GM12878 (cell line): ENCODE measurements around the gene FTH1. TPM values are rescaled to one million over a fixed set of nuclear protein-coding genes. Genes with fewer than 3 reads are reported as not detected.
A peak's percentile ranks its signal among the peaks of the same experiment; 100 is the strongest.

Source experiments
- ATAC-seq: fragments of 200-7000 bp; cut with Tn5 transposase; 3 replicates; pipeline ENCODE4 v1.9.1; 2020; ENCODE audit warnings: mild to moderate bottlenecking, moderate library complexity
- BruUV-seq: library from RNA; stranded (reverse); fragments of 400-500 nt; replicated peaks from 2 replicates; lab custom pipeline; 2021; lab: Mats Ljungman, UMichigan
- CTCF ChIA-PET: fragments of 300-600 bp; sonication (Branson Sonifier 250); formaldehyde crosslinking; extraction: SDS; loops from one replicate; lab custom pipeline; 2021; ENCODE audit warnings: inconsistent platforms; lab: Yijun Ruan, JAX
- POLR2A ChIA-PET: fragments of 350-600 bp; formaldehyde crosslinking; extraction: SDS; loops from one replicate; lab custom pipeline; 2021; ENCODE audit warnings: inconsistent platforms; lab: Charles Lee
- RAD21 ChIA-PET: fragments of 300-600 bp; sonication (Branson Sonifier 250); formaldehyde crosslinking; loops from one replicate; lab custom pipeline; 2023; ENCODE audit warnings: antibody characterized with exemption; ENCODE audit not compliant: unreplicated experiment; lab: Charles Lee
- SMC1A ChIA-PET: fragments of 300-600 bp; sonication (Branson Sonifier 250); formaldehyde crosslinking; loops from one replicate; lab custom pipeline; 2023; ENCODE audit not compliant: unreplicated experiment, uncharacterized antibody; lab: Charles Lee
- DNase-seq: peaks from one replicate; pipeline ENCODE4 v3.0.0-alpha.2; 2011; ENCODE audit warnings: low read depth, low spot score
- FAIRE-seq: peaks from 3 replicates; lab custom pipeline; 2011; peaks lifted over from hg19 to GRCh38; lab: Jason Lieb, UNC
- H2AFZ ChIP-seq: 2 replicates; pipeline ENCODE4 v1.6.0; 2011; ENCODE audit warnings: low read depth, low read length, control low read depth; ENCODE audit not compliant: control insufficient read depth
- H3K27ac ChIP-seq: 2 replicates; pipeline ENCODE4 v1.5.1; 2011; ENCODE audit warnings: control low read depth; ENCODE audit not compliant: control insufficient read depth, insufficient read depth
- H3K27me3 ChIP-seq, 2 experiments: replicated peaks in 1 of 2; 2 replicates each; pipeline versions ENCODE4 v1.6.0 to v1.6.1; 2011; ENCODE audit warnings: low read length in 1 of 2; ENCODE audit not compliant: control insufficient read depth in 2 of 2, insufficient read depth in 2 of 2
- H3K36me3 ChIP-seq, 2 experiments: 2 replicates each; pipeline ENCODE4 v1.5.1; 2011; ENCODE audit warnings: low read length in 1 of 2; ENCODE audit not compliant: control insufficient read depth in 2 of 2, insufficient read depth in 2 of 2
- H3K4me1 ChIP-seq: 2 replicates; pipeline ENCODE4 v1.6.1; 2011; ENCODE audit warnings: mild to moderate bottlenecking, low read length, moderate library complexity, mixed read lengths; ENCODE audit not compliant: control insufficient read depth, insufficient read depth
- H3K4me2 ChIP-seq: 2 replicates; pipeline ENCODE4 v1.6.0; 2011; ENCODE audit warnings: control low read depth; ENCODE audit not compliant: control insufficient read depth, insufficient read depth
- H3K4me3 ChIP-seq: fragments of 200-600 bp; sonication (generic); 2 replicates; pipeline ENCODE4 v1.5.1; 2016
- H3K79me2 ChIP-seq: 2 replicates; pipeline ENCODE4 v1.6.0; 2011; ENCODE audit warnings: low read length; ENCODE audit not compliant: control insufficient read depth, insufficient read depth
- H3K9ac ChIP-seq: 2 replicates; pipeline ENCODE4 v1.8.0; 2011; ENCODE audit warnings: low read length, control low read depth, mixed read lengths; ENCODE audit not compliant: control insufficient read depth, insufficient read depth
- H3K9me3 ChIP-seq: replicated peaks from 3 replicates; pipeline ENCODE4 v1.5.1; 2011; ENCODE audit warnings: mild to moderate bottlenecking, low read length; ENCODE audit not compliant: control insufficient read depth, insufficient read depth
- H4K20me1 ChIP-seq: 2 replicates; pipeline ENCODE4 v1.6.0; 2011; ENCODE audit not compliant: control insufficient read depth, insufficient read depth
- BRCA1 ChIP-seq: IDR thresholded peaks from 2 replicates; pipeline ENCODE4 v1.6.1; 2011; ENCODE audit warnings: low read depth, low read length, improper control_type of control experiment
- EGR1 ChIP-seq, 2 experiments: IDR thresholded peaks; 1 replicate in 1 of 2; 2 replicates in 1 of 2; pipeline ENCODE4 v1.6.1; 2011 to 2012; ENCODE audit warnings: low read depth in 2 of 2, low read length in 2 of 2, borderline replicate concordance in 1 of 2, mild to moderate bottlenecking in 1 of 2, moderate library complexity in 1 of 2
- IKZF1 ChIP-seq: fragments of 450-650 bp; conservative IDR thresholded peaks from 2 replicates; pipeline ENCODE4 v1.6.1; 2017; ENCODE audit warnings: antibody characterized with exemption, mild to moderate bottlenecking
- KDM1A ChIP-seq: fragments of 200-600 bp; sonication (generic); IDR thresholded peaks from 2 replicates; pipeline ENCODE4 v1.6.1; 2016; ENCODE audit warnings: borderline replicate concordance
- PAX5 ChIP-seq: IDR thresholded peaks from 2 replicates; pipeline ENCODE4 v1.6.1; 2011; ENCODE audit warnings: low read depth, low read length, borderline replicate concordance
- PAX8 ChIP-seq: fragments of 450-650 bp; IDR thresholded peaks from 2 replicates; pipeline ENCODE4 v1.6.1; 2017; ENCODE audit warnings: mild to moderate bottlenecking, moderate library complexity
- POLR2A ChIP-seq: IDR thresholded peaks from 2 replicates; pipeline ENCODE4 v1.6.1; 2011; ENCODE audit warnings: low read depth, mild to moderate bottlenecking, low read length
- WGBS: methylation state at CpG from one replicate; pipeline ENCODE4 v1.1.6; 2016; ENCODE audit warnings: low lambda C conversion rate; ENCODE audit not compliant: insufficient replicate concordance, insufficient coverage; ENCODE audit errors: missing lambda C conversion rate; 5-methylcytosine and 5-hydroxymethylcytosine counted together
- in situ Hi-C: fragments of 300-500 bp; cut with MboI; formaldehyde crosslinking; loops from 9 replicates; pipeline ENCODE4 v1.14.3; 2018; ENCODE audit warnings: mixed read lengths
- intact Hi-C: fragments of 100-400 bp; cut with micrococcal nuclease; formaldehyde crosslinking; loops from one replicate; pipeline ENCODE4 v1.14.2; 2022; ENCODE audit not compliant: unreplicated experiment
- polyA plus RNA-seq, 11 experiments: library from polyadenylated mRNA; depleted of rRNA in 4 of 11; unstranded in 6 of 11; stranded (reverse) in 5 of 11; fragments of >200 nt; fragmentation: Nextera tagmentation in 4 of 11; fragmentation: Illumina TruSeq in 1 of 11; extraction: Ambion mirVana in 4 of 11; extraction: Trizol in 1 of 11; gene quantifications; 1 replicate in 1 of 11; 2 replicates in 10 of 11; pipeline versions ENCODE4 v1.2.1 to v1.2.3, GENCODE V29; 2011 to 2016; ENCODE audit warnings: inconsistent platforms in 2 of 11, missing spikeins in 2 of 11, low read depth in 1 of 11
- total RNA-seq, 4 experiments: library from RNA; depleted of rRNA in 3 of 4; stranded (reverse); fragments of >200 nt in 3 of 4; fragmentation: Illumina TruSeq in 1 of 4; extraction: Trizol in 1 of 4; gene quantifications; 2 replicates each; pipeline versions ENCODE4 v1.2.1 to v1.2.3, GENCODE V29; 2013 to 2021

The FTH1 gene
- total and polyA plus RNA-seq, 10 of the 15 experiments (the other 5 are each of a cell fraction or from before 2014, with no cell fraction given) = 289 to 4,154 (median 960) TPM

- CTCF ChIA-PET = interaction anchor here (1.1 kb wide), 1 partner anchor 126 kb away, joined by 3 read pairs; no protein-coding TSS in a partner anchor
- DNase-seq = no peak
- SMC1A ChIA-PET = no interaction called here
- WGBS = 46% methylated on average over 43 of the region's 56 CpGs
- ATAC-seq = peak; percentile 61
- in situ Hi-C loops = no loop called here
- POLR2A ChIA-PET = no interaction called here
- H3K9ac ChIP-seq = no peak overlapping the region; the same call in 1 of the 2 replicates
- H3K4me2 ChIP-seq = peak overlapping the region; percentile 60
- BruUV-seq = no TSS peak
- no peaks in the 10 kb centered on the region for H3K9me3 ChIP-seq
- no peak overlapping the region for H3K27ac ChIP-seq
- TF ChIP-seq POLR2A (peak; percentile 38; the same call in 1 of the 2 replicates), EGR1 (IDR thresholded peaks at IDR 0.05; ENCODE audit: borderline replicate concordance in 1 of 2, low read depth in 2 of 2, low read length in 2 of 2) (peak in 1 of 2 experiments; percentile 20; a peak in 1 of 3 replicates), IKZF1 (no peak)
- TF ChIP-seq, all 136 proteins: peak for 2
- RAD21 ChIA-PET = no interaction called here
- Histone ChIP-seq H3K4me3 (no peak overlapping the region; the same call in 1 of the 2 replicates), H3K4me1 (peaks cover 3% of the 10 kb centered on the region; the same call in 1 of the 2 replicates), H3K79me2 (no peaks in the 10 kb centered on the region), H2AFZ (no peak overlapping the region), H3K36me3 (no peaks in the 10 kb centered on the region), H3K27me3 (no peaks in the 10 kb centered on the region; a peak in 1 of 4 replicates), H4K20me1 (no peaks in the 10 kb centered on the region; the same call in 1 of the 2 replicates)
- FAIRE-seq = no peak
- intact Hi-C loops = no loop called here
Observed at GRCh38 chr11:61955422-61956135, 11.9 kb downstream of the FTH1 start.

- CTCF ChIA-PET = interaction anchor here (1.1 kb wide), 1 partner anchor 126 kb away, joined by 3 read pairs; no protein-coding TSS in a partner anchor
- no peak overlapping the region for H2AFZ ChIP-seq
Observed at GRCh38 chr11:61954851-61955421, 12.5 kb downstream of the FTH1 start.

More at GRCh38 chr11:61954851-61955421, 12.5 kb downstream of the FTH1 start:
- Histone ChIP-seq H3K4me2 (peak overlapping the region; percentile 60; the same call in 1 of the 2 replicates), H3K4me1 (peaks cover 3% of the 10 kb centered on the region; the same call in 1 of the 2 replicates), H3K27ac (no peak overlapping the region), H3K9me3 (no peaks in the 10 kb centered on the region), H3K4me3 (no peak overlapping the region), H3K9ac (no peak overlapping the region), H4K20me1 (no peaks in the 10 kb centered on the region; the same call in 1 of the 2 replicates), H3K36me3 (no peaks in the 10 kb centered on the region), H3K27me3 (no peaks in the 10 kb centered on the region; a peak in 1 of 4 replicates), H3K79me2 (no peaks in the 10 kb centered on the region)
- intact Hi-C loops = no loop called here
- DNase-seq (no peak), FAIRE-seq (no peak), ATAC-seq (peak; percentile 27; the same call in 2 of the 3 replicates)
- in situ Hi-C loops = no loop called here
- no TSS peak for BruUV-seq
- WGBS = 31% methylated on average over 19 of the region's 21 CpGs
- TF ChIP-seq PAX8 (no peak), PAX5 (no peak), BRCA1 (no peak), KDM1A (no peak)
- SMC1A ChIA-PET = no interaction called here
- RAD21 ChIA-PET = no interaction called here
- POLR2A ChIA-PET = no interaction called here
